ENCODE measurements around the gene BCL2L13. TPM values are rescaled to one million over a fixed set of nuclear protein-coding genes. Genes with fewer than 3 reads are reported as not detected.

Gene BCL2L13
- total RNA-seq, 2 donors from 2014 or later, result 37.5 to 44.2 TPM

GRCh38 chr22:17656870-17657395 lies 18.4 kb downstream of the BCL2L13 start:
- Mint-ChIP-seq H3K4me1 (no peaks in the 10 kb centered on the region), H3K36me3 (ENCODE audit: low read depth) (peaks cover 53% of the 10 kb centered on the region), H3K4me3 (no peak overlapping the region), H3K9me3 (peaks cover 7% of the 10 kb centered on the region), H3K27me3 (ENCODE audit: insufficient read depth) (no peaks in the 10 kb centered on the region), H3K27ac (no peak overlapping the region)
- Histone ChIP-seq H3K27me3 (ENCODE audit: control insufficient read depth, insufficient read depth, low read length, poor library complexity, severe bottlenecking) (no peaks in the 10 kb centered on the region), H3K4me1 (ENCODE audit: control insufficient read depth, insufficient read depth, low read length) (no peaks in the 10 kb centered on the region), H3K4me3 (ENCODE audit: low read length) (no peak overlapping the region), H3K36me3 (ENCODE audit: control insufficient read depth, insufficient read depth, low read length) (peaks cover 54% of the 10 kb centered on the region), H3K9ac (ENCODE audit: extremely low read depth, low read length, poor library complexity, severe bottlenecking) (no peak overlapping the region), H3K9me3 (ENCODE audit: control insufficient read depth, low read length) (peaks cover 6% of the 10 kb centered on the region), H3K27ac (ENCODE audit: low read depth, low read length) (no peak overlapping the region)
- WGBS, 2 experiments (ENCODE audit: insufficient coverage in 1 of 2, insufficient read length in 1 of 2), result 92 to 95% methylated on average over 7 to 10 of the region's 10 CpGs
- TF ChIP-seq CTCF (conservative IDR thresholded peaks at IDR 0.05), result no peak
- no peak for DNase-seq

- DNase-seq, result no peak
- H3K4me3 ChIP-seq (ENCODE audit: low read length), result no peak overlapping the region
- WGBS, 2 experiments (ENCODE audit: insufficient coverage in 1 of 2, insufficient read length in 1 of 2), result 90 to 92% methylated on average over 3 to 6 of the region's 6 CpGs
- no peaks in the 10 kb centered on the region for H3K27me3 ChIP-seq (ENCODE audit: control insufficient read depth, insufficient read depth, low read length, poor library complexity, severe bottlenecking)
- H3K9me3 ChIP-seq (ENCODE audit: control insufficient read depth, low read length), result peaks cover 32% of the 10 kb centered on the region
- no peak overlapping the region for H3K4me3 Mint-ChIP-seq
- H3K4me1 ChIP-seq (ENCODE audit: control insufficient read depth, insufficient read depth, low read length), result no peaks in the 10 kb centered on the region
- H3K27ac ChIP-seq (ENCODE audit: low read depth, low read length), result no peak overlapping the region
- peaks cover 80% of the 10 kb centered on the region for H3K36me3 Mint-ChIP-seq (ENCODE audit: low read depth)
- H3K4me1 Mint-ChIP-seq, result no peaks in the 10 kb centered on the region
- no peaks in the 10 kb centered on the region for H3K27me3 Mint-ChIP-seq (ENCODE audit: insufficient read depth)
- no peak overlapping the region for H3K27ac Mint-ChIP-seq
- no peak overlapping the region for H3K9ac ChIP-seq (ENCODE audit: extremely low read depth, low read length, poor library complexity, severe bottlenecking)
- H3K36me3 ChIP-seq (ENCODE audit: control insufficient read depth, insufficient read depth, low read length), result peaks cover 67% of the 10 kb centered on the region
- H3K9me3 Mint-ChIP-seq, result peaks cover 32% of the 10 kb centered on the region
- TF ChIP-seq CTCF (conservative IDR thresholded peaks at IDR 0.05), result no peak
Measured at GRCh38 chr22:17664414-17665055, 26.0 kb downstream of the BCL2L13 start.

DNA sequence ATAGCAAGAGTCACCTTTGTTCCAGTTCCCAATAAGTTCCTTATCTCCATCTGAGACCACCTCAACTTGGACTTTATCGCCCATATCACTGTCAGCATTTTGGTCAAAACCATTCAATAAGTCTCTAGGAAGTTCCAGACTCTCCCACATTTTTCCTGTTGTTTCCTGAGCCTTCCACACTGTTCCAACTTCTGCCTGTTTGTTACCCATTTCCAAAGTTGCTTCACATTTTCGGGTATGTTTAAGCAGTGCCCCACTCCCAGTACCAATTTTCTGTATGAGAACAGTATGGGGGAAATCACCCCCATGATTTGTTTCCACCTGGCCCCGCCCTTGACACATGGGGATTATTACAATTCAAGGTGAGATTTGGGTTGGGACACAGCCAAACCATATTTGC lies 26.7 kb downstream of the BCL2L13 start:
- Mint-ChIP-seq H3K36me3 (ENCODE audit: low read depth) (peaks cover 81% of the 10 kb centered on the region), H3K27me3 (ENCODE audit: insufficient read depth) (no peaks in the 10 kb centered on the region), H3K4me3 (no peak overlapping the region), H3K4me1 (no peaks in the 10 kb centered on the region), H3K9me3 (peaks cover 31% of the 10 kb centered on the region), H3K27ac (no peak overlapping the region)
- Histone ChIP-seq H3K36me3 (ENCODE audit: control insufficient read depth, insufficient read depth, low read length) (peaks cover 69% of the 10 kb centered on the region), H3K27ac (ENCODE audit: low read depth, low read length) (no peak overlapping the region), H3K4me1 (ENCODE audit: control insufficient read depth, insufficient read depth, low read length) (no peaks in the 10 kb centered on the region), H3K4me3 (ENCODE audit: low read length) (no peak overlapping the region), H3K9me3 (ENCODE audit: control insufficient read depth, low read length) (peaks cover 31% of the 10 kb centered on the region), H3K27me3 (ENCODE audit: control insufficient read depth, insufficient read depth, low read length, poor library complexity, severe bottlenecking) (no peaks in the 10 kb centered on the region), H3K9ac (ENCODE audit: extremely low read depth, low read length, poor library complexity, severe bottlenecking) (no peak overlapping the region)
- 92 to 94% methylated on average over 1 to 3 of the region's 3 CpGs for WGBS, 2 experiments (ENCODE audit: insufficient coverage in 1 of 2, insufficient read length in 1 of 2)
- TF ChIP-seq CTCF (conservative IDR thresholded peaks at IDR 0.05), result no peak
- DNase-seq, result no peak

Data from endodermal cell (in vitro differentiated cells).